Kidney (tissue), 14 donors: ENCODE measurements around the gene IL1B. TPM values are rescaled to one million over a fixed set of nuclear protein-coding genes. Genes with fewer than 3 reads are reported as not detected.

ENCODE experiments used
- DNase-seq, 5 donors: peaks; one replicate each; pipeline ENCODE4 v3.0.0-alpha.2; 2013 to 2020
- FAIRE-seq: peaks from 2 replicates; lab custom pipeline; 2012; peaks lifted over from hg19 to GRCh38; lab: Jason Lieb, UNC
- H3K27ac ChIP-seq, 2 donors: one replicate each; pipeline ENCODE4 v1.7.0; 2013; ENCODE audit warnings: low read depth in 2 of 2, low read length in 2 of 2, inconsistent platforms in 1 of 2
- H3K27me3 ChIP-seq: one replicate; pipeline ENCODE4 v1.7.1; 2013; ENCODE audit warnings: low read length, inconsistent platforms; ENCODE audit not compliant: control insufficient read depth, insufficient read depth
- H3K36me3 ChIP-seq, 3 donors: one replicate each; pipeline versions ENCODE4 v1.7.0 to v1.7.1; 2013; ENCODE audit warnings: low read length in 3 of 3, control low read depth in 1 of 3, inconsistent platforms in 1 of 3; ENCODE audit not compliant: insufficient read depth in 3 of 3, control insufficient read depth in 2 of 3
- H3K4me1 ChIP-seq, 3 donors: one replicate each; pipeline versions ENCODE4 v1.7.0 to v1.7.1; 2013; ENCODE audit warnings: low read length in 3 of 3, inconsistent platforms in 1 of 3, low read depth in 1 of 3; ENCODE audit not compliant: control insufficient read depth in 2 of 3, insufficient read depth in 2 of 3
- H3K4me3 ChIP-seq, 3 donors: one replicate each; pipeline versions ENCODE4 v1.7.0 to v1.8.1; 2013; ENCODE audit warnings: low read length in 3 of 3, control low read depth in 1 of 3, inconsistent platforms in 1 of 3
- H3K9ac ChIP-seq, 3 donors: one replicate each; pipeline versions ENCODE4 v1.7.0 to v1.7.1; 2013; ENCODE audit warnings: low read length in 3 of 3, control low read depth in 1 of 3, inconsistent platforms in 1 of 3
- H3K9me3 ChIP-seq, 3 donors: one replicate each; pipeline versions ENCODE4 v1.7.0 to v1.7.1; 2013; ENCODE audit warnings: low read length in 3 of 3, control low read depth in 1 of 3, inconsistent platforms in 1 of 3; ENCODE audit not compliant: control insufficient read depth in 2 of 3, insufficient read depth in 1 of 3
- CTCF ChIP-seq: IDR thresholded peaks from 3 replicates; pipeline ENCODE4 v1.5.1; 2012; ENCODE audit warnings: mild to moderate bottlenecking, moderate library complexity, borderline replicate concordance; ENCODE audit not compliant: insufficient read depth; ENCODE audit errors: extremely low read depth
- intact Hi-C: fragments of 100-400 bp; cut with DNase I; formaldehyde crosslinking; loops from one replicate; pipeline ENCODE4 v1.11.1; 2022
- polyA plus RNA-seq: library from polyadenylated mRNA; stranded (reverse); fragments of 350-450 nt; fragmentation: Illumina TruSeq; extraction: RNeasy Lipid Tissue Mini Kit (QIAGEN cat#74804); gene quantifications from one replicate; pipeline ENCODE4 v1.2.3, GENCODE V29; 2014; ENCODE audit warnings: low read depth, low replicate concordance; ENCODE audit not compliant: insufficient read depth
- total RNA-seq: library from RNA; stranded (reverse); fragmentation: NEBNext Ultra II Directional; extraction: Animal tissue kit (Norgen Biotek cat#: 25700); gene quantifications from one replicate; pipeline ENCODE4 v1.2.1, GENCODE V29; 2021
- donor health status: control.
- donor health status: control.
- donor health status: control.
- donor health status: control.
- donor health status: control.
- donor health status: DM: yes; HTN: yes; CAD: no.
- donor health status: Normal renal cell carcinoma (clear cell type).

The IL1B gene
- total and polyA plus RNA-seq, 2 donors from 2014 or later, result 0.56 to 2.9 TPM

GRCh38 chr2:112798979-112799975, 37.3 kb downstream of the IL1B start:
- intact Hi-C loops, result no loop called here
- Histone ChIP-seq H3K4me1 (no peaks in the 10 kb centered on the region), H3K27ac (no peak overlapping the region), H3K9me3 (no peaks in the 10 kb centered on the region), H3K36me3 (no peaks in the 10 kb centered on the region), H3K9ac (no peak overlapping the region), H3K27me3 (no peaks in the 10 kb centered on the region), H3K4me3 (no peak overlapping the region)
- DNase-seq (no peak), FAIRE-seq (no peak)
- TF ChIP-seq CTCF, result no peak

- H3K9me3 ChIP-seq, result no peaks in the 10 kb centered on the region
- no peak for TF ChIP-seq CTCF
- no peak overlapping the region for H3K27ac ChIP-seq
- no peak overlapping the region for H3K4me3 ChIP-seq
- H3K4me1 ChIP-seq, result no peaks in the 10 kb centered on the region
- H3K9ac ChIP-seq, result no peak overlapping the region
- intact Hi-C loops, result no loop called here
- no peaks in the 10 kb centered on the region for H3K27me3 ChIP-seq
- DNase-seq (no peak), FAIRE-seq (no peak)
- no peaks in the 10 kb centered on the region for H3K36me3 ChIP-seq
These were observed 40.1 kb downstream of the IL1B start for GRCh38 chr2:112796486-112796885.

- Histone ChIP-seq H3K27ac (no peak overlapping the region), H3K9me3 (no peaks in the 10 kb centered on the region), H3K36me3 (no peaks in the 10 kb centered on the region), H3K27me3 (no peaks in the 10 kb centered on the region), H3K4me3 (no peak overlapping the region), H3K9ac (no peak overlapping the region), H3K4me1 (no peaks in the 10 kb centered on the region)
- TF ChIP-seq CTCF, result no peak
- peak in 4 of 5 donors; percentile 42 to 72 (median 61) for DNase-seq
- FAIRE-seq, result no peak
- intact Hi-C loops, result no loop called here
These were observed 40.8 kb downstream of the IL1B start for GRCh38 chr2:112795774-112796173.
